NCI-H128 (cell line): Measurements from ENCODE around the gene ZNF516.
"Not testable (repeated sequence)": the region's sequence is repeated elsewhere in the genome, so short reads cannot be mapped to it uniquely, and the experiment has no call there.

Experiments used
- DNase-seq: peaks from one replicate; lab custom pipeline; 2025; ENCODE audit not compliant: unreplicated experiment; lab: John Stamatoyannopoulos, UW

Gene ZNF516

DNA sequence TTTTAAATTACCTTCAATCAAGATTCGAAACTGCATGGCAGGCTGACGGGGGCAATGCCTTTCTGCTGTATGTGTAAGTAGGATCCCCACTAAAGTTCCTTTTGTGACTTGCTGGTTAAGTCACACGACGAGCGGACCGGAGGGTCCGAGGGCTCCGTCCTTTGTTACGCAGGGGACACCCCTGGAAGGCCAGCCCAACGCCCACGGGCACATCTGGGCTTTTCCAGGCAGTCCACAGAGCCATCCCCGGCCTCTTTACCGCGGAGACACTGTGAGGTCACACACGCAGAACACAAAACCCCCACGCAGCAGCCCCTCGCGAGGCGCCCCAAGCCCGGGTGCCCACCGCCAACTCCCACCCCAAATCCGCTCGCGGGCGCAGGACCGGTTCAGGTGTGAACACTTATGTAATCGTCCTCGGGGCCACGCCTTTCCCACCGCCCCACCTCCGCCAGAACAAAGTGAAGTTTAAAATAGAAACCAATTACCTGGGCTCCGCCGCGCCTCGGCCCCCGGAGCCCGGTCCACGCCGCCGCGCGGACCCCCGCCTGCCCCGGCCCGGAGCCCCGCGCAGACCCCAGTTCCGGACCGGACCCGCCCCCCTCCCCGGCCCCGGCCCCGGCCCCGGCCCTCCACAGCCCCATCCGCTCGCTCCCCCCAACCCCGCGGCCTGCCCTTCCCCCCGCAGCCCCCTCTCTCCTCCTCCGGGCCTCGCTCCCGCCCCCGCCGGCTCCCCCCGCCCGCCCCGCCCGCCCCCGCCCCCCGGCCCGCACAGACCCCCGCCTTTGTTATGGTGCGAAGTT, 4.2 kb downstream of the ZNF516 start:
- DNase-seq, result no peak

- DNase-seq, result no peak
Measured at GRCh38 chr18:76490033-76490432, 5.0 kb downstream of the ZNF516 start.

- no peak for DNase-seq
Measured at GRCh38 chr18:76489081-76489480, 6.0 kb downstream of the ZNF516 start.

DNA sequence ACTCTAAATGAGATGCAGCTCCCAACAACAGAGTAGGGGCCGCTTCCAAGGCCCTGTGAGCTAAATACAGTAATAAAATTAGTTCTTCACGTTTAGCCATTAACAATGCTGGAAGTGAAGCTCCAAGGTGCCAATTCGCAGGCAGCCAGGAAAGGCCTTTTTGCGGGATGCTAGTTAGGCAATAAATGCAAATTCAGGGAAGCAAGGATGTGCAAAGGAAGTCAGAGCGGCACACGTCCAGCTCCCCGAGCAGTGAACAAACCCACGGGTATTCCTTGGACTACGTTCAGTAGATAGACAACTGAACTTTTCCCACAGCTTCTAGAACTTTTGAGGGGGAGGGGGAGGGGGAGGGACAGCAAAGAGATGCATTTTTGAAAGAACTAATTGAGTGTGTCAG, 6.9 kb downstream of the ZNF516 start:
- DNase-seq, result no peak

- DNase-seq, result no peak
Measured at GRCh38 chr18:76487782-76488181, 7.3 kb downstream of the ZNF516 start.

- DNase-seq, result no peak
Measured at GRCh38 chr18:76487070-76487469, 8.0 kb downstream of the ZNF516 start.

DNA sequence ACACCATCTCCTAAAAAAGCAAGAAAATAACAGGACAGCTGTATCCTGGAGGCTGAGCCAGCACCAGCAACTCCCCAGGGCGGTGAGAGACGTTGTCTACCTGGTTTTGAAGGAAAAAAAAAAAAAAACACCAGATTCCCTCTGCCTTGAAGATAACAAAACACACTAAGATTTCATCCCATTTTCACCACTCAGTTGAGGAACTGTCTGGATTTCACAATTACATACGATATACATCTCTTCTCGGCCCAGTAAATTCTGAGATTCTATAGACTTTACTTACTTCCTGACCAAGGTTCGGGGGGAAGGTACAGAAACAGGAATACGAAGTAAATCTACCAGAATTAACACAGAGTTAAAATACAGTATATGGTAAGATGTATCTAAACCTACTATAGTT, 8.5 kb downstream of the ZNF516 start:
- no peak for DNase-seq

DNA sequence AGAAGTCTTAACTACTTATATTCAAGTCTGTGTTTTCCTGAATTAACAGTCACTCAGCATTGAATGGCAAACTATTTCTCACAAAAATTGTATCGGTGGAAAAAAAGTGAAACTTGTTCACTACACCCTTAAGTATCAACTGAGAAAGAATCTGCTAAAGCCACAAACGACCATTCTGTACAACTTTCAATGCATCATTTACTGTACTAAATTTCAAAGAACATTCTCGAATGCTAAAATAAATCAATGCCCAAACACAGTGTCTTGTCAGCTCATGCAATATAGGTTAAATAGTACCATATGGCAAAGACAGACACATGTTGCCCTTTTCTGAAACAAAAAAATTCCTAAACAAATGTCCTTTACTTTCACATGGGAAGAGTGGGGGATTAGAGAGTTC, 9.0 kb downstream of the ZNF516 start:
- no peak for DNase-seq

GRCh38 chr18:76484749-76485387, 10.2 kb downstream of the ZNF516 start:
- no peak for DNase-seq

DNA sequence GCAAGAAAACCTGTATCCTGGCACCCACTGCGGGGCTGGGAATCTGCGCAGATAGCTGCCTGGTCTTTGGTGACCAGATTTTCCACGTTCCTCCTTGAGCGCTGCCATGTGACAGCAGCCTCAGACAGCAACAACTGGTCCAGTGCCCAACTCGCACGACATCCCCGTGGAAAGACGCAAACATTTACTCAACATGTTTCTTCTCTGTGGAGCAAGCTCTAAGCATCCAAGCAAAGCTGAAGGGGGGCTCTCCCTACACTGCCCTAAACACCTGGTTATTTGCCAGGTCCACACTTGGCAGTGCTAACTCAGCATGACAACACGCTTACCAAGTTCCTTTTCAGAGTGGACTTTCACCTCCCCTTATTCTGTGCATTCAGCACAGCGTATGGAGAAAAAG, 11.3 kb downstream of the ZNF516 start:
- no peak for DNase-seq

- DNase-seq, result no peak
Measured at GRCh38 chr18:76482971-76483691, 11.9 kb downstream of the ZNF516 start.

GRCh38 chr18:76482267-76482666, 12.8 kb downstream of the ZNF516 start:
- no peak for DNase-seq

DNA sequence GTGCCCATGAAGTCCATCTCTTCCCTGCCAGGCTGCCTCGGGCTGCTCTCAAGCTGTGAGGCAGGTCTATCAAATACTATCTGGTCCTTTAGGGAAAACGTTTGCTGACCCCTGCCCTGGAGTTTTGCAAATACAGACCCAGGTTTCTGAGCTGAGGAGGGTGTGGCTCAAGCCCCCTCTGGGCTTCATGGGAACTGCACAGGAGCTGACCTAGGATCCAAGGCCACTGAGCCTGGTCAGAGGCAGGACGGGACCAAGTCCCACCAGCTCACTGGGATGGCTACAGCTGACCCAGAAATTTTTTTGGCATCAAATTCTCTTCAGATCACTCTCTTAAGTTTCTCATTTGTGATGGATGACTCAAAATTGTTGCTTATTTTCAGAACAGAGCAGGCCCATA, 14.1 kb downstream of the ZNF516 start:
- DNase-seq, result no peak

GRCh38 chr18:76479351-76480238, 15.4 kb downstream of the ZNF516 start:
- DNase-seq, result no peak

DNA sequence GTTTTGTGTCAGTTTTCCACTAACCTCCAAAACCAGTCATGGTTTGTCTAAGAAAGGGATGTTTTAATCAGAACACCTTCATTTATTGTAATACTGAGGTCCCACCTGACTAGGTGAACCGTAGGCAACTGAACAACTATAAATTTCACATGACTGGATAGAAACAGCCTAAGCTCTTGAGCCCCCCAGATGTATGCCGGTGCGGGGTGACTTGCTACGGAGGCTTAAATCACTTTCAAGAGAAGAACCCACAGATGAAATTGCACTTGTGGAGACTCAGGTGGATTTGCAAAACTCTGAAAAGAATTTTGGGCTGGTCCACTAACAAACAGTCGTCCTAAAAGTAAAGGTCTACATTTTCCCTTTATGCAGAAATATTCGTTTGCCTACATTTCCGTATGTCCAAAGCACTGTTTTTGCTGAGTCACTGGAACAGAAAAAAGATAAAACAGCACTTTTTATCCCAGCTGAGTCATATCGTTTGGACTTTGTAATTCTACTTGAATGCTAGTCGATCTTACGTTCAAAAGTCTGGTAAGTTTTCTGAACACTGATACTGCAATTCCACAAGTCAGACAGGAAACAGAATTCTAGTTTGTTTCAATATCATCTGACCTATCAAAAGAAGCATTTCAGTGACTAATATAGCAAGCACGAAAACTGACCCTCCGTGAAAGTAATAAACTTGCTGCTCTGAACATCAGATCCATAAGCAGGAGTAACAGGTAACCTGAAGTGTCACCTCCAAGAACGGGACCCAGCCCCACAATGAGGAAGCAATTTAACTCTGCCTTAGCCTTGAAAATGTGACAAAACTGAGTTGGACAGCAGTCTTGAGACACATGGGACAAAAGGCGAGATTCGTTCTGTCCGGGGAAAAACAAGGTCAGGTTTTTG, 18.1 kb downstream of the ZNF516 start:
- DNase-seq, result no peak

DNA sequence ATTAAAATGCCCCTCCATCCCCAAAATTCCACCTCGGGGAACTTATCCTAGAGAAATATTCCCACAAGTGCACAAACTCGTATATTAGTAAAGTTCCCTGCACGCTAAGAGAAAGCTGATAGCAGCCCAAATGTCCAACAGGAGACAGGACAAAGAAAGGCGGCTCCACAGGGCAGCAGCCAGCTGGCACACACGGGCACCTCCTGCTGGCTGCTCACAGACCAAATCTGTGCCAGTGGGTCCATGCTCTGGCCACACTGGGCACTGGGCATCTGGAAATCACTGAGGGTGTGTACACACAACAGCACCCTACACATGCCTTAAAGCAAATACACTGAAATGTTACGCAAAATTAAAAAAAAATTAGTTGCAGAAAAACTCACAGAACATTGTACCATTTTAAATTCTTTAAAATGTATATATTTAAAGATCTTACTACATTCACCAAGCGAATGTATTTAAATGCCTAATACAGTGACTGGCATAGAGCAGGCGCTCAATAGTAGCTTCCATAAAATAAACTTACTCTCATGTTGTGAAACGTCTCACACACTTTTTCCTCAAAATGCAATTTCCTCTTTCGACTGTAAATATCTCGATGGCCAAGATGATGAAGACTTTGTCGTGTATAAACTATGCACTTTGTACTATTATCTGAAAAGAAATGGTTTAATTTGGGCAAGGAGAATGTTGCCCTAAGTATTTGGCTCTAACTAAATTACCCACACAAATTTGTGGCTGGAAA, 19.4 kb downstream of the ZNF516 start:
- no peak for DNase-seq

DNA sequence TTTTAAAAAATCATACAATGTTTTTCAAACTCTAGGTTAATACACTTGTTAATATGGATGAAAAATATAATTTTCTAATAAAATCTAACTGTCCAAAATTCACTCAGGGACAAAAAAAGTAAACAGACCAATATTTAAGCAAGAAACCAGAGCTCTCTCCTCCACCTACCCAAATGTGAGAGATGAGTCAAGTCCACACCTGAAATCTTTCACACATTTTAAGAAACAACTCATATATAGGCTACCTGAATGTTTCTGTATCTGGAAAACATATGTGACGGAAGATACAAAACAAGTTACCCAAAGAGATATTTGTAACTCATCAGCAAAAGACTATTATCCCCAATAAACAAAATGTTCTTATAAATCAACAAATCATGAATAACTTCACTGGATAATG, 20.2 kb downstream of the ZNF516 start:
- DNase-seq, result no peak

- DNase-seq, result not testable (repeated sequence)
Measured at GRCh38 chr18:76473521-76473920, 21.5 kb downstream of the ZNF516 start.

GRCh38 chr18:76472829-76473228, 22.2 kb downstream of the ZNF516 start:
- DNase-seq, result no peak
